Measurements from ENCODE around the gene UBE3C. TPM values are rescaled to one million over a fixed set of nuclear protein-coding genes. Genes with fewer than 3 reads are reported as not detected.

The UBE3C gene
- polyA plus RNA-seq, 1 donor from 2014 or later = 39.0 TPM

DNA sequence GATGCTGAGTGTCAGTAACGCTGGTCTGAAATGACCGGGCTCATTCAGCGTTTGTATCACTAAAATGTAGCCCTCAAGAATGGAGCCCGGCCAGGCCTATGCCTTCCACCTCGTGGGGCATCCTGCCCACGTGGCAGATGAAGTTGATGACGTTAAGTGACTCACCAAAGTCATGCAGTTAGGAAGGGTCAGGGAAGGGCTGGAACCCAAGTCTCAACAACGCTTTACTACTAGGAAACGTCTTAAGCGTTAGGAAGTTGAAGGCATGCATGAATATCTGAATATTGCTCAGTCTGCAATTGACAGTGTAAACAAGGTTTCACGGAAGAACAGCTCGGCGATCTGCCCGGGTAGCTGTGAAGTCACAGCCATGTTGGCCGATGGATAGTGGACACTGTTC is 14.0 kb upstream of the UBE3C start:
- no peak overlapping the region for H2AFZ ChIP-seq (ENCODE audit: low read depth, low read length)
- H4K20me1 ChIP-seq (ENCODE audit: insufficient read depth) = no peaks in the 10 kb centered on the region
- no peak overlapping the region for H3K4me2 ChIP-seq (ENCODE audit: low read length)
- no peaks in the 10 kb centered on the region for H3K79me2 ChIP-seq (replicated peaks; ENCODE audit: insufficient read depth, low read length)
- H3K36me3 ChIP-seq (ENCODE audit: insufficient read depth, low read length) = no peaks in the 10 kb centered on the region
- no peaks in the 10 kb centered on the region for H3K9me2 ChIP-seq (ENCODE audit: insufficient read depth, low read length)
- H3K9ac ChIP-seq (ENCODE audit: low read length) = no peak overlapping the region
- no peaks in the 10 kb centered on the region for H3K27me3 ChIP-seq (ENCODE audit: insufficient read depth, low read depth, low read length)
- H3K27ac ChIP-seq (ENCODE audit: low read length) = no peak overlapping the region
- no peak overlapping the region for H3K4me3 ChIP-seq (ENCODE audit: low read length)
- TF ChIP-seq SMC3 (conservative IDR thresholded peaks at IDR 0.05; ENCODE audit: poor library complexity) (no peak), EP300 (conservative IDR thresholded peaks at IDR 0.05; ENCODE audit: poor library complexity, severe bottlenecking) (no peak), MXI1 (conservative IDR thresholded peaks at IDR 0.05; ENCODE audit: poor library complexity, severe bottlenecking) (no peak), POLR2AphosphoS5 (IDR thresholded peaks at IDR 0.05) (no peak), TAF1 (IDR thresholded peaks at IDR 0.05; ENCODE audit: low read depth) (no peak), RAD21 (conservative IDR thresholded peaks at IDR 0.05) (no peak), EZH2 (IDR thresholded peaks at IDR 0.05; ENCODE audit: borderline replicate concordance, insufficient read depth, low read length, poor library complexity, severe bottlenecking) (no peak)
- TF ChIP-seq, protein P1, sequence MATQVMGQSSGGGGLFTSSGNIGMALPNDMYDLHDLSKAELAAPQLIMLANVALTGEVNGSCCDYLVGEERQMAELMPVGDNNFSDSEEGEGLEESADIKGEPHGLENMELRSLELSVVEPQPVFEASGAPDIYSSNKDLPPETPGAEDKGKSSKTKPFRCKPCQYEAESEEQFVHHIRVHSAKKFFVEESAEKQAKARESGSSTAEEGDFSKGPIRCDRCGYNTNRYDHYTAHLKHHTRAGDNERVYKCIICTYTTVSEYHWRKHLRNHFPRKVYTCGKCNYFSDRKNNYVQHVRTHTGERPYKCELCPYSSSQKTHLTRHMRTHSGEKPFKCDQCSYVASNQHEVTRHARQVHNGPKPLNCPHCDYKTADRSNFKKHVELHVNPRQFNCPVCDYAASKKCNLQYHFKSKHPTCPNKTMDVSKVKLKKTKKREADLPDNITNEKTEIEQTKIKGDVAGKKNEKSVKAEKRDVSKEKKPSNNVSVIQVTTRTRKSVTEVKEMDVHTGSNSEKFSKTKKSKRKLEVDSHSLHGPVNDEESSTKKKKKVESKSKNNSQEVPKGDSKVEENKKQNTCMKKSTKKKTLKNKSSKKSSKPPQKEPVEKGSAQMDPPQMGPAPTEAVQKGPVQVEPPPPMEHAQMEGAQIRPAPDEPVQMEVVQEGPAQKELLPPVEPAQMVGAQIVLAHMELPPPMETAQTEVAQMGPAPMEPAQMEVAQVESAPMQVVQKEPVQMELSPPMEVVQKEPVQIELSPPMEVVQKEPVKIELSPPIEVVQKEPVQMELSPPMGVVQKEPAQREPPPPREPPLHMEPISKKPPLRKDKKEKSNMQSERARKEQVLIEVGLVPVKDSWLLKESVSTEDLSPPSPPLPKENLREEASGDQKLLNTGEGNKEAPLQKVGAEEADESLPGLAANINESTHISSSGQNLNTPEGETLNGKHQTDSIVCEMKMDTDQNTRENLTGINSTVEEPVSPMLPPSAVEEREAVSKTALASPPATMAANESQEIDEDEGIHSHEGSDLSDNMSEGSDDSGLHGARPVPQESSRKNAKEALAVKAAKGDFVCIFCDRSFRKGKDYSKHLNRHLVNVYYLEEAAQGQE (IDR thresholded peaks at IDR 0.05; ENCODE audit: borderline replicate concordance) = no peak
- TF ChIP-seq, protein P2, sequence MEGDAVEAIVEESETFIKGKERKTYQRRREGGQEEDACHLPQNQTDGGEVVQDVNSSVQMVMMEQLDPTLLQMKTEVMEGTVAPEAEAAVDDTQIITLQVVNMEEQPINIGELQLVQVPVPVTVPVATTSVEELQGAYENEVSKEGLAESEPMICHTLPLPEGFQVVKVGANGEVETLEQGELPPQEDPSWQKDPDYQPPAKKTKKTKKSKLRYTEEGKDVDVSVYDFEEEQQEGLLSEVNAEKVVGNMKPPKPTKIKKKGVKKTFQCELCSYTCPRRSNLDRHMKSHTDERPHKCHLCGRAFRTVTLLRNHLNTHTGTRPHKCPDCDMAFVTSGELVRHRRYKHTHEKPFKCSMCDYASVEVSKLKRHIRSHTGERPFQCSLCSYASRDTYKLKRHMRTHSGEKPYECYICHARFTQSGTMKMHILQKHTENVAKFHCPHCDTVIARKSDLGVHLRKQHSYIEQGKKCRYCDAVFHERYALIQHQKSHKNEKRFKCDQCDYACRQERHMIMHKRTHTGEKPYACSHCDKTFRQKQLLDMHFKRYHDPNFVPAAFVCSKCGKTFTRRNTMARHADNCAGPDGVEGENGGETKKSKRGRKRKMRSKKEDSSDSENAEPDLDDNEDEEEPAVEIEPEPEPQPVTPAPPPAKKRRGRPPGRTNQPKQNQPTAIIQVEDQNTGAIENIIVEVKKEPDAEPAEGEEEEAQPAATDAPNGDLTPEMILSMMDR (IDR thresholded peaks at IDR 0.05; ENCODE audit: poor library complexity, severe bottlenecking) = no peak
- H3K9me3 ChIP-seq (ENCODE audit: low read length) = no peaks in the 10 kb centered on the region
- no peaks in the 10 kb centered on the region for H3F3A ChIP-seq (ENCODE audit: insufficient read depth, low read length, poor library complexity, severe bottlenecking)

DNA sequence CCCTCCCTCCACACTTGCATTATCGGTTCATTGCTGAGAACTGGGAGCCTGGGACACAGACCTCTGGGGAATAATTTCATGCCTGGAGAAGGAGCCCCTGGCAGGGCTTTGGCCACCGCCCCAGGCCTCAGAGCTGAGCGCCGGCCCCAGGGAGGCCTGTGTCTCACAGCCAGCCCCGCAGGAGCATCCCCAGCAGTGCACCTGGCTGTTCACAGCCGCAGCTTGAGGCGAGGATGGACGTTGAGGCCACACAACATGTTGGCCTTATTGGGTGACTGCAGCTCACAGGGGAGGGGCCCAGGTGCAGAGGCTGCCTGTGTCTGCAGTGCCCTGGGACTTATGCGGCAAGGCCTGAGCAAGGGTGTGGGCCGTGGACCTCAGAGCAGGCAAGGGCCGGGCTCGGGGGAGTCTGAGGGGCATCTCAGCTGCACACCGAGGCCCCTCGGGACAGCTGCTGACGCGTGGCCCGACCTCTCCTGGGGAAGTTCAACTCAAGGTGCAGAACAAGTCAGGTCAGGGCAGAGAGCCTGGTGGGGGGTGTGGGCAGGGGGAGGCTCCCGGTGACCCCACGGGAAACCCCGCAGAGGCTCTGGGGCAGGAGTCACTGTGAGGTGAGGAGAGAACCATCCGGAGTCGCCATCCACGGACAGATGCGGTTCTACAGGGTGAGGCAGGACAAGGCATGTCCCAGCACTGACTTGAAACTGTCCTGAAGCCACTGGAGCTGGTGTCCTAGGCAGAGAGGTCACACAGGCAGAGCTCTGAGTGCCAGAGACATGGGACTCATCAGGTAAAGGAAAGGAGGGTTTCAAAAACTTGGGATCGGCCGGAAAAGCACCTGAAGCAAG is 13.1 kb upstream of the UBE3C start:
- no peaks in the 10 kb centered on the region for H3K79me2 ChIP-seq (replicated peaks; ENCODE audit: insufficient read depth, low read length)
- TF ChIP-seq, protein P2 (IDR thresholded peaks at IDR 0.05; ENCODE audit: poor library complexity, severe bottlenecking) = no peak
- TF ChIP-seq TAF1 (IDR thresholded peaks at IDR 0.05; ENCODE audit: low read depth) (no peak), EZH2 (IDR thresholded peaks at IDR 0.05; ENCODE audit: borderline replicate concordance, insufficient read depth, low read length, poor library complexity, severe bottlenecking) (no peak), POLR2AphosphoS5 (IDR thresholded peaks at IDR 0.05) (no peak), SMC3 (conservative IDR thresholded peaks at IDR 0.05; ENCODE audit: poor library complexity) (no peak), EP300 (conservative IDR thresholded peaks at IDR 0.05; ENCODE audit: poor library complexity, severe bottlenecking) (no peak), MXI1 (conservative IDR thresholded peaks at IDR 0.05; ENCODE audit: poor library complexity, severe bottlenecking) (no peak), RAD21 (conservative IDR thresholded peaks at IDR 0.05) (no peak)
- TF ChIP-seq, protein P1 (IDR thresholded peaks at IDR 0.05; ENCODE audit: borderline replicate concordance) = no peak
- no peaks in the 10 kb centered on the region for H3K9me2 ChIP-seq (ENCODE audit: insufficient read depth, low read length)
- no peaks in the 10 kb centered on the region for H3F3A ChIP-seq (ENCODE audit: insufficient read depth, low read length, poor library complexity, severe bottlenecking)
- H2AFZ ChIP-seq (ENCODE audit: low read depth, low read length) = no peak overlapping the region
- H3K36me3 ChIP-seq (ENCODE audit: insufficient read depth, low read length) = no peaks in the 10 kb centered on the region
- no peaks in the 10 kb centered on the region for H3K27me3 ChIP-seq (ENCODE audit: insufficient read depth, low read depth, low read length)
- H4K20me1 ChIP-seq (ENCODE audit: insufficient read depth) = no peaks in the 10 kb centered on the region
- no peak overlapping the region for H3K9ac ChIP-seq (ENCODE audit: low read length)
- H3K27ac ChIP-seq (ENCODE audit: low read length) = no peak overlapping the region
- H3K4me3 ChIP-seq (ENCODE audit: low read length) = no peak overlapping the region
- H3K4me2 ChIP-seq (ENCODE audit: low read length) = no peak overlapping the region
- no peaks in the 10 kb centered on the region for H3K9me3 ChIP-seq (ENCODE audit: low read length)

Data from neural cell (in vitro differentiated cells).